Lower lobe of right lung (tissue), 2 donors: Measurements from ENCODE around the gene LRRC58. TPM values are rescaled to one million over a fixed set of nuclear protein-coding genes. Genes with fewer than 3 reads are reported as not detected.

Experiments used
- ATAC-seq, 2 donors: fragments of 200-7000 bp; cut with Tn5 transposase; one replicate each; pipeline ENCODE4 v1.9.1; 2020 to 2022; ENCODE audit warnings: mild to moderate bottlenecking in 2 of 2, moderate library complexity in 2 of 2
- DNase-seq: peaks from one replicate; pipeline ENCODE4 v3.0.0-alpha.2; 2020
- H3K27ac ChIP-seq: fragments of 200-600 bp; one replicate; pipeline ENCODE4 v1.8.0; 2022
- H3K27me3 ChIP-seq: fragments of 200-600 bp; one replicate; pipeline ENCODE4 v1.8.0; 2022; ENCODE audit warnings: low read depth
- H3K36me3 ChIP-seq: fragments of 200-600 bp; one replicate; pipeline ENCODE4 v1.8.0; 2022; ENCODE audit warnings: mild to moderate bottlenecking
- H3K4me1 ChIP-seq: fragments of 200-600 bp; one replicate; pipeline ENCODE4 v1.8.0; 2022
- H3K4me3 ChIP-seq: fragments of 200-600 bp; one replicate; pipeline ENCODE4 v1.8.0; 2022; ENCODE audit warnings: mild to moderate bottlenecking
- H3K9me3 ChIP-seq: fragments of 200-600 bp; one replicate; pipeline ENCODE4 v1.8.0; 2022
- CTCF ChIP-seq: fragments of 200-600 bp; IDR thresholded peaks from one replicate; pipeline ENCODE4 v1.8.0; 2022; ENCODE audit warnings: antibody characterized with exemption, mild to moderate bottlenecking
- intact Hi-C: fragments of 100-400 bp; cut with DNase I; formaldehyde crosslinking; loops from one replicate; pipeline ENCODE4 v1.11.0; 2022
- total RNA-seq: library from RNA; stranded (reverse); fragmentation: NEBNext Ultra II Directional; extraction: Animal tissue kit (Norgen Biotek cat#: 25700); gene quantifications from one replicate; pipeline ENCODE4 v1.2.1, GENCODE V29; 2021
- donor health status: DM: no; HTN: yes; CAD: no; lungs with severe emphysema.

Gene LRRC58
- total RNA-seq, 1 donor from 2014 or later = 19.5 TPM

- Histone ChIP-seq H3K27ac (no peak overlapping the region), H3K27me3 (no peaks in the 10 kb centered on the region), H3K9me3 (peaks cover 7% of the 10 kb centered on the region), H3K36me3 (no peaks in the 10 kb centered on the region), H3K4me3 (no peak overlapping the region), H3K4me1 (peaks cover 27% of the 10 kb centered on the region)
- DNase-seq (no peak), ATAC-seq (no peak)
- no peak for TF ChIP-seq CTCF
- intact Hi-C loops = no loop called here
These were observed 7.4 kb downstream of the LRRC58 start for GRCh38 chr3:120341658-120342346.

- DNase-seq = no peak
- Histone ChIP-seq H3K4me1 (peaks cover 2% of the 10 kb centered on the region), H3K36me3 (peaks cover 11% of the 10 kb centered on the region), H3K27me3 (no peaks in the 10 kb centered on the region), H3K4me3 (no peak overlapping the region), H3K27ac (no peak overlapping the region), H3K9me3 (peaks cover 7% of the 10 kb centered on the region)
- intact Hi-C loops = no loop called here
- ATAC-seq = no peak
- no peak for TF ChIP-seq CTCF
These were observed 9.8 kb downstream of the LRRC58 start for GRCh38 chr3:120339362-120339761.

- H3K27ac ChIP-seq = no peak overlapping the region
- no peaks in the 10 kb centered on the region for H3K27me3 ChIP-seq
- TF ChIP-seq CTCF = no peak
- intact Hi-C loops = no loop called here
- H3K4me3 ChIP-seq = no peak overlapping the region
- H3K36me3 ChIP-seq = peaks cover 19% of the 10 kb centered on the region
- no peaks in the 10 kb centered on the region for H3K4me1 ChIP-seq
- DNase-seq (no peak), ATAC-seq (no peak)
- peaks cover 7% of the 10 kb centered on the region for H3K9me3 ChIP-seq
These were observed 10.6 kb downstream of the LRRC58 start for GRCh38 chr3:120338517-120338916.

- Histone ChIP-seq H3K36me3 (peaks cover 75% of the 10 kb centered on the region), H3K27me3 (no peaks in the 10 kb centered on the region), H3K9me3 (no peaks in the 10 kb centered on the region), H3K4me3 (no peak overlapping the region), H3K27ac (no peak overlapping the region), H3K4me1 (no peaks in the 10 kb centered on the region)
- no peak for ATAC-seq
- no peak for TF ChIP-seq CTCF
- no peak for DNase-seq
- intact Hi-C loops = no loop called here
These were observed 16.5 kb downstream of the LRRC58 start for GRCh38 chr3:120332646-120333045.

- Histone ChIP-seq H3K9me3 (no peaks in the 10 kb centered on the region), H3K27ac (no peak overlapping the region), H3K4me3 (no peak overlapping the region), H3K36me3 (peaks cover 80% of the 10 kb centered on the region), H3K4me1 (no peaks in the 10 kb centered on the region), H3K27me3 (no peaks in the 10 kb centered on the region)
- ATAC-seq (no peak), DNase-seq (no peak)
- no peak for TF ChIP-seq CTCF
- intact Hi-C loops = no loop called here
These were observed 18.1 kb downstream of the LRRC58 start for GRCh38 chr3:120331076-120331475.
